ENCODE measurements around the gene KLC1.

Gene KLC1

GRCh38 chr14:103725001-103725682 is 96.1 kb downstream of the KLC1 start:
- ChIA-PET POLR2A (no interaction called here), CTCF (interaction anchor here (0.6 kb wide), 1 partner anchor 28 kb away, joined by 3 read pairs; no protein-coding TSS in a partner anchor)
- H3K36me3 ChIP-seq (ENCODE audit: control insufficient read depth in 4 of 4, insufficient read depth in 4 of 4, low read length in 3 of 4): peaks cover 0 to 42% (median 18%) of the 10 kb centered on the region in 4 experiments
- H3K27ac ChIP-seq (ENCODE audit: insufficient read depth in 1 of 2, low read depth in 1 of 2, low read length in 2 of 2, poor library complexity in 1 of 2, severe bottlenecking in 2 of 2): no peak overlapping the region
- peaks cover 0 to 37% (median 5%) of the 10 kb centered on the region in 4 experiments for H3K4me1 ChIP-seq (ENCODE audit: control extremely low read depth in 1 of 4, control insufficient read depth in 4 of 4, insufficient read depth in 4 of 4, low read length in 3 of 4)
- DNase-seq: no peak
- H3K9me3 ChIP-seq (ENCODE audit: control extremely low read depth in 1 of 5, control insufficient read depth in 4 of 5, insufficient read depth in 2 of 5, low read depth in 1 of 5, low read length in 4 of 5): no peaks in the 10 kb centered on the region
- 93% methylated on average over 28 of the region's 29 CpGs for WGBS (ENCODE audit: insufficient coverage)
- no peak overlapping the region for H3K4me3 ChIP-seq (ENCODE audit: control insufficient read depth in 1 of 7, extremely low read depth in 1 of 7, insufficient read depth in 4 of 7, low read depth in 2 of 7, low read length in 6 of 7)
- H3K27me3 ChIP-seq (replicated peaks in 2 of 5; ENCODE audit: control insufficient read depth in 4 of 5, insufficient read depth in 5 of 5, low read length in 4 of 5): no peaks in the 10 kb centered on the region

GRCh38 chr14:103725739-103726395 is 96.9 kb downstream of the KLC1 start:
- CTCF ChIA-PET: interaction anchor here (1.2 kb wide), 1 partner anchor 9 kb away, joined by 3 read pairs; no protein-coding TSS in a partner anchor
- Histone ChIP-seq H3K27ac (ENCODE audit: insufficient read depth in 1 of 2, low read depth in 1 of 2, low read length in 2 of 2, poor library complexity in 1 of 2, severe bottlenecking in 2 of 2) (no peak overlapping the region), H3K4me1 (ENCODE audit: control extremely low read depth in 1 of 4, control insufficient read depth in 4 of 4, insufficient read depth in 4 of 4, low read length in 3 of 4) (peaks cover 0 to 44% (median 8%) of the 10 kb centered on the region in 4 experiments), H3K36me3 (ENCODE audit: control insufficient read depth in 4 of 4, insufficient read depth in 4 of 4, low read length in 3 of 4) (peaks cover 0 to 49% (median 19%) of the 10 kb centered on the region in 4 experiments), H3K9me3 (ENCODE audit: control extremely low read depth in 1 of 5, control insufficient read depth in 4 of 5, insufficient read depth in 2 of 5, low read depth in 1 of 5, low read length in 4 of 5) (no peaks in the 10 kb centered on the region), H3K27me3 (replicated peaks in 2 of 5; ENCODE audit: control insufficient read depth in 4 of 5, insufficient read depth in 5 of 5, low read length in 4 of 5) (no peaks in the 10 kb centered on the region), H3K4me3 (ENCODE audit: control insufficient read depth in 1 of 7, extremely low read depth in 1 of 7, insufficient read depth in 4 of 7, low read depth in 2 of 7, low read length in 6 of 7) (no peak overlapping the region)
- WGBS (ENCODE audit: insufficient coverage): 97% methylated on average over 16 of the region's 16 CpGs
- no peak for DNase-seq
- POLR2A ChIA-PET: no interaction called here

DNA sequence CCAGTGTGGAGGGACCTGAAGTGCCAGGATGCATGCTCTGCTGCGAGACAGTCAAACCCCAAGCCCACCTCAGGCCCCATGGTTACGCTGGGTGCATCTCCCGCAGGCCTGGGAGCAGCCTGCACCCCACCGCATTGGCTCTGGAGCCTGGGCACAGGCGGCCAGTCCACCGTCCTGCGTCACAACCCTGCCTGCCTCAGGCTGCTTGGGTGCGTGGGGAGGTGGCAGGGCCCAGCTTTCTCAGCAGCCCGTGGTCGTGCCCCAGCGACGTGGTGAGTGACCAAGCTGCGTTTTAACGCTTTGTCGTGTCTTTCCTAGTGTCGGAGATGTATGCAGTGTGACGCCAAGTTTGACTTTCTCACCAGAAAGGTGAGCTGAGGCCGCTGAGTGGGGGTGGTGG is 97.5 kb downstream of the KLC1 start:
- peaks cover 0 to 50% (median 19%) of the 10 kb centered on the region in 4 experiments for H3K36me3 ChIP-seq (ENCODE audit: control insufficient read depth in 4 of 4, insufficient read depth in 4 of 4, low read length in 3 of 4)
- 99% methylated on average over 18 of the region's 18 CpGs for WGBS (ENCODE audit: insufficient coverage)
- no peak overlapping the region for H3K27ac ChIP-seq (ENCODE audit: insufficient read depth in 1 of 2, low read depth in 1 of 2, low read length in 2 of 2, poor library complexity in 1 of 2, severe bottlenecking in 2 of 2)
- H3K27me3 ChIP-seq (replicated peaks in 2 of 5; ENCODE audit: control insufficient read depth in 4 of 5, insufficient read depth in 5 of 5, low read length in 4 of 5): no peaks in the 10 kb centered on the region
- no peaks in the 10 kb centered on the region for H3K9me3 ChIP-seq (ENCODE audit: control extremely low read depth in 1 of 5, control insufficient read depth in 4 of 5, insufficient read depth in 2 of 5, low read depth in 1 of 5, low read length in 4 of 5)
- DNase-seq: no peak
- ChIA-PET CTCF (interaction anchor here (1.2 kb wide), 1 partner anchor 8 kb away, joined by 3 read pairs; no protein-coding TSS in a partner anchor), POLR2A (no interaction called here)
- H3K4me1 ChIP-seq (ENCODE audit: control extremely low read depth in 1 of 4, control insufficient read depth in 4 of 4, insufficient read depth in 4 of 4, low read length in 3 of 4): peaks cover 0 to 47% (median 8%) of the 10 kb centered on the region in 4 experiments
- H3K4me3 ChIP-seq (ENCODE audit: control insufficient read depth in 1 of 7, extremely low read depth in 1 of 7, insufficient read depth in 4 of 7, low read depth in 2 of 7, low read length in 6 of 7): no peak overlapping the region

- CTCF ChIA-PET: interaction anchor here (1.2 kb wide), 1 partner anchor 7 kb away, joined by 3 read pairs; no protein-coding TSS in a partner anchor
- H3K27me3 ChIP-seq (replicated peaks in 2 of 5; ENCODE audit: control insufficient read depth in 4 of 5, insufficient read depth in 5 of 5, low read length in 4 of 5): no peaks in the 10 kb centered on the region
- POLR2A ChIA-PET: no interaction called here
These were observed 98.4 kb downstream of the KLC1 start for GRCh38 chr14:103727313-103727980.

DNA sequence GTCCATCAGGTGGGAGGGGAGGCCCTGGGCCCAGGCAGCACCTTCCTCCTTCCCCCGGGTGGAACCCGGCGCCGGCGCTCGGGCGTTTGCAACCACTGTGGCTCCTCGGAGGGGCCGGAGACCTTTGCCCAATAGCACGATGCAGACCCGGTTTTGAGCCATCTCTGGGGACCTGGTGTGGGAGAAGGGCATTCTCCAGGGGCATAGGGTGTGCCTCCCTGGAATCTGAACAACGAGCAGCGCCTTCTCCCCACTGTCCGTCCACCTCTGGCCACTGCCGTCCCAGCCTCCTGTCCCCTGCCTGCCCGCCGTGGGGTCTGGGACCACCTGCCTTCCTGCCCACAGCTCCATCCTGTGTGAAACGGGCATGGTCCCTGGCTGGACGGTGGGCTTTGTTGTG is 99.1 kb downstream of the KLC1 start:
- Histone ChIP-seq H3K36me3 (ENCODE audit: control insufficient read depth in 4 of 4, insufficient read depth in 4 of 4, low read length in 3 of 4) (peaks cover 3 to 64% (median 29%) of the 10 kb centered on the region in 4 experiments), H3K9me3 (ENCODE audit: control extremely low read depth in 1 of 5, control insufficient read depth in 4 of 5, insufficient read depth in 2 of 5, low read depth in 1 of 5, low read length in 4 of 5) (no peaks in the 10 kb centered on the region), H3K27me3 (replicated peaks in 2 of 5; ENCODE audit: control insufficient read depth in 4 of 5, insufficient read depth in 5 of 5, low read length in 4 of 5) (no peaks in the 10 kb centered on the region), H3K27ac (ENCODE audit: insufficient read depth in 1 of 2, low read depth in 1 of 2, low read length in 2 of 2, poor library complexity in 1 of 2, severe bottlenecking in 2 of 2) (no peak overlapping the region), H3K4me3 (ENCODE audit: control insufficient read depth in 1 of 7, extremely low read depth in 1 of 7, insufficient read depth in 4 of 7, low read depth in 2 of 7, low read length in 6 of 7) (no peak overlapping the region), H3K4me1 (ENCODE audit: control extremely low read depth in 1 of 4, control insufficient read depth in 4 of 4, insufficient read depth in 4 of 4, low read length in 3 of 4) (peaks cover 0 to 50% (median 8%) of the 10 kb centered on the region in 4 experiments)
- DNase-seq: no peak
- 93% methylated on average over 10 of the region's 19 CpGs for WGBS (ENCODE audit: insufficient coverage)
- CTCF ChIA-PET: no interaction called here
- POLR2A ChIA-PET: no interaction called here

More at GRCh38 chr14:103727313-103727980, 98.4 kb downstream of the KLC1 start:
- H3K4me3 ChIP-seq (ENCODE audit: control insufficient read depth in 1 of 7, extremely low read depth in 1 of 7, insufficient read depth in 4 of 7, low read depth in 2 of 7, low read length in 6 of 7): no peak overlapping the region
- peaks cover 0 to 50% (median 8%) of the 10 kb centered on the region in 4 experiments for H3K4me1 ChIP-seq (ENCODE audit: control extremely low read depth in 1 of 4, control insufficient read depth in 4 of 4, insufficient read depth in 4 of 4, low read length in 3 of 4)
- H3K9me3 ChIP-seq (ENCODE audit: control extremely low read depth in 1 of 5, control insufficient read depth in 4 of 5, insufficient read depth in 2 of 5, low read depth in 1 of 5, low read length in 4 of 5): no peaks in the 10 kb centered on the region
- H3K27ac ChIP-seq (ENCODE audit: insufficient read depth in 1 of 2, low read depth in 1 of 2, low read length in 2 of 2, poor library complexity in 1 of 2, severe bottlenecking in 2 of 2): no peak overlapping the region
- 93% methylated on average over 47 of the region's 53 CpGs for WGBS (ENCODE audit: insufficient coverage)
- H3K36me3 ChIP-seq (ENCODE audit: control insufficient read depth in 4 of 4, insufficient read depth in 4 of 4, low read length in 3 of 4): peaks cover under 1 to 58% (median 23%) of the 10 kb centered on the region in 4 experiments
- DNase-seq: no peak

DNA sequence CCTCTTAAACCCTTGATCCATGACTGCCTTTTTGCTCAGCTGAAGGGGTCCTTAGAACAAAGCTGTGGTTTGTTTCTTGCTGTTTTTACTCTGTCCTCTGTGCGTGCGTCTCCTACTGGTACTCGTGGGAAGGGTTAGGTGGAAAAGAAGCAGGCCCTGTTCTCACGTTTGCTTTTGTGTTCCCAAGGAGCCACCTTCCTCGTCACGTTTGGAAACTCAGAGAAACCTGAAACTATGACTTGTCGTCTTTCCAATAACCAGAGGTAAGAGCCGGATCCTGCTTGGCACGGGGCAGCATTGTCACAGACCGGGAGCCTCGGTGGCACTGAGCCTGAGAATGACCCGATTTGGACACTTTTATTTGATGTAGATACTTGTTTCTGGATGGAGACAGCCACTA is 99.7 kb downstream of the KLC1 start:
- CTCF ChIA-PET: interaction anchor here (1.5 to 1.6 kb wide), 2 partner anchors 8 to 12 kb away, joined by 4 read pairs; no protein-coding TSS in a partner anchor

More for the DNA sequence above, 99.7 kb downstream of the KLC1 start:
- H3K27me3 ChIP-seq (replicated peaks in 2 of 5; ENCODE audit: control insufficient read depth in 4 of 5, insufficient read depth in 5 of 5, low read length in 4 of 5): no peaks in the 10 kb centered on the region
- peaks cover 3 to 70% (median 33%) of the 10 kb centered on the region in 4 experiments for H3K36me3 ChIP-seq (ENCODE audit: control insufficient read depth in 4 of 4, insufficient read depth in 4 of 4, low read length in 3 of 4)
- H3K4me1 ChIP-seq (ENCODE audit: control extremely low read depth in 1 of 4, control insufficient read depth in 4 of 4, insufficient read depth in 4 of 4, low read length in 3 of 4): peaks cover 0 to 44% (median 7%) of the 10 kb centered on the region in 4 experiments
- H3K27ac ChIP-seq (ENCODE audit: insufficient read depth in 1 of 2, low read depth in 1 of 2, low read length in 2 of 2, poor library complexity in 1 of 2, severe bottlenecking in 2 of 2): no peak overlapping the region
- 94% methylated on average over 12 of the region's 12 CpGs for WGBS (ENCODE audit: insufficient coverage)
- H3K9me3 ChIP-seq (ENCODE audit: control extremely low read depth in 1 of 5, control insufficient read depth in 4 of 5, insufficient read depth in 2 of 5, low read depth in 1 of 5, low read length in 4 of 5): no peaks in the 10 kb centered on the region
- no peak for DNase-seq
- POLR2A ChIA-PET: no interaction called here
- H3K4me3 ChIP-seq (ENCODE audit: control insufficient read depth in 1 of 7, extremely low read depth in 1 of 7, insufficient read depth in 4 of 7, low read depth in 2 of 7, low read length in 6 of 7): no peak overlapping the region
